HEK293 (cell line): ENCODE results near the gene ITPR2.

ENCODE experiments used
- CTCF ChIA-PET: fragments of 350-600 bp; formaldehyde crosslinking; extraction: SDS; loops from one replicate; lab custom pipeline; 2021; ENCODE audit warnings: antibody characterized with exemption; lab: Yijun Ruan, JAX
- POLR2A ChIA-PET: fragments of 300-600 bp; formaldehyde crosslinking; extraction: SDS; loops from one replicate; lab custom pipeline; 2020; ENCODE audit warnings: antibody characterized with exemption, inconsistent platforms; lab: Yijun Ruan, JAX
- H3K27ac ChIP-seq: fragments of 200-500 bp; sonication (Bioruptor generic); 2 replicates; pipeline ENCODE4 v1.5.1; 2014; ENCODE audit warnings: low read depth, low read length, control low read depth, inconsistent platforms; ENCODE audit errors: extremely low read depth
- H3K36me3 ChIP-seq, 2 experiments: fragments of 200-500 bp in 1 of 2; sonication (Bioruptor generic) in 1 of 2; 1 replicate in 1 of 2; 2 replicates in 1 of 2; pipeline ENCODE4 v1.5.1; 2014 to 2017; ENCODE audit warnings: inconsistent platforms in 2 of 2, low read length in 2 of 2; ENCODE audit not compliant: control insufficient read depth in 2 of 2, insufficient read depth in 1 of 2
- H3K4me1 ChIP-seq: fragments of 200-500 bp; sonication (Bioruptor generic); 2 replicates; pipeline ENCODE4 v1.5.1; 2014; ENCODE audit warnings: mild to moderate bottlenecking, low read length, inconsistent platforms; ENCODE audit not compliant: control insufficient read depth, insufficient read depth
- H3K4me3 ChIP-seq: 2 replicates; pipeline ENCODE4 v1.5.1; 2011; ENCODE audit warnings: low read depth, mild to moderate bottlenecking, control low read depth, low read length, moderate library complexity
- H3K9me3 ChIP-seq: fragments of 200-500 bp; sonication (Bioruptor generic); 2 replicates; pipeline ENCODE4 v1.5.1; 2014; ENCODE audit warnings: low read depth, low read length, inconsistent platforms; ENCODE audit not compliant: control insufficient read depth, insufficient read depth
- FEZF1 ChIP-seq: fragments of 450-650 bp; formaldehyde crosslinking; IDR thresholded peaks from 2 replicates; pipeline ENCODE4 v1.5.1; 2016; ENCODE audit warnings: missing biosample characterization, missing genetic modification characterization
- KLF10 ChIP-seq: fragments of 450-650 bp; IDR thresholded peaks from 2 replicates; pipeline ENCODE4 v1.5.1; 2018; ENCODE audit warnings: missing biosample characterization, mild to moderate bottlenecking, missing genetic modification characterization
- KLF16 ChIP-seq: fragments of 450-650 bp; formaldehyde crosslinking; IDR thresholded peaks from 2 replicates; pipeline ENCODE4 v1.5.1; 2017; ENCODE audit warnings: missing biosample characterization, missing genetic modification characterization
- TSHZ1 ChIP-seq: fragments of 450-650 bp; formaldehyde crosslinking; IDR thresholded peaks from 2 replicates; pipeline ENCODE4 v1.5.1; 2016; ENCODE audit warnings: missing biosample characterization, missing genetic modification characterization, borderline replicate concordance
- WT1 ChIP-seq: fragments of 450-650 bp; formaldehyde crosslinking; IDR thresholded peaks from 2 replicates; pipeline ENCODE4 v1.5.1; 2016; ENCODE audit warnings: missing biosample characterization, missing genetic modification characterization
- ZNF121 ChIP-seq: fragments of 450-650 bp; formaldehyde crosslinking; IDR thresholded peaks from 2 replicates; pipeline ENCODE4 v1.5.1; 2016; ENCODE audit warnings: missing biosample characterization, missing genetic modification characterization
- ZNF16 ChIP-seq: fragments of 450-650 bp; formaldehyde crosslinking; IDR thresholded peaks from 2 replicates; pipeline ENCODE4 v1.5.1; 2016; ENCODE audit warnings: low read depth, missing biosample characterization, missing genetic modification characterization
- ZNF266 ChIP-seq: fragments of 450-650 bp; formaldehyde crosslinking; IDR thresholded peaks from 2 replicates; pipeline ENCODE4 v1.5.1; 2016; ENCODE audit warnings: missing biosample characterization, missing genetic modification characterization, low read depth
- ZNF302 ChIP-seq: fragments of 450-650 bp; formaldehyde crosslinking; IDR thresholded peaks from 2 replicates; pipeline ENCODE4 v1.5.1; 2016; ENCODE audit warnings: missing biosample characterization, missing genetic modification characterization, low read depth
- ZNF324 ChIP-seq: fragments of 450-650 bp; formaldehyde crosslinking; IDR thresholded peaks from 2 replicates; pipeline ENCODE4 v1.5.1; 2016; ENCODE audit warnings: missing biosample characterization, missing genetic modification characterization
- ZNF394 ChIP-seq: fragments of 450-650 bp; formaldehyde crosslinking; IDR thresholded peaks from 2 replicates; pipeline ENCODE4 v1.5.1; 2016; ENCODE audit warnings: missing biosample characterization, missing genetic modification characterization, mild to moderate bottlenecking, moderate library complexity, borderline replicate concordance
- ZNF423 ChIP-seq: fragments of 450-650 bp; formaldehyde crosslinking; IDR thresholded peaks from 2 replicates; pipeline ENCODE4 v1.5.1; 2016; ENCODE audit warnings: missing biosample characterization, missing genetic modification characterization
- ZNF510 ChIP-seq: fragments of 450-650 bp; formaldehyde crosslinking; IDR thresholded peaks from 2 replicates; pipeline ENCODE4 v1.5.1; 2018; ENCODE audit warnings: mild to moderate bottlenecking, missing genetic modification characterization, missing biosample characterization; ENCODE audit not compliant: insufficient replicate concordance
- ZNF555 ChIP-seq: fragments of 450-650 bp; formaldehyde crosslinking; conservative IDR thresholded peaks from 2 replicates; pipeline ENCODE4 v1.5.1; 2017; ENCODE audit warnings: missing biosample characterization, mild to moderate bottlenecking, missing genetic modification characterization, inconsistent platforms
- ZNF600 ChIP-seq: fragments of 450-650 bp; formaldehyde crosslinking; IDR thresholded peaks from 2 replicates; pipeline ENCODE4 v1.5.1; 2016; ENCODE audit warnings: missing biosample characterization, missing genetic modification characterization
- ZNF658 ChIP-seq: fragments of 450-650 bp; formaldehyde crosslinking; IDR thresholded peaks from 2 replicates; pipeline ENCODE4; 2016; ENCODE audit warnings: missing biosample characterization, missing genetic modification characterization
- TF ChIP-seq, protein P1 (sequence below): fragments of 450-650 bp; formaldehyde crosslinking; IDR thresholded peaks from 2 replicates; pipeline ENCODE4 v1.5.1; 2016; ENCODE audit warnings: missing biosample characterization, missing genetic modification characterization
- TF ChIP-seq, protein P2 (sequence below): fragments of 450-650 bp; formaldehyde crosslinking; IDR thresholded peaks from 2 replicates; pipeline ENCODE4 v1.5.1; 2016; ENCODE audit warnings: missing biosample characterization, missing genetic modification characterization
- TF ChIP-seq, protein P3 (sequence below): fragments of 450-650 bp; formaldehyde crosslinking; IDR thresholded peaks from 2 replicates; pipeline ENCODE4 v1.5.1; 2016; ENCODE audit warnings: missing biosample characterization, missing genetic modification characterization
- TF ChIP-seq, protein P4 (sequence below): fragments of 450-650 bp; formaldehyde crosslinking; IDR thresholded peaks from 2 replicates; pipeline ENCODE4 v1.5.1; 2017; ENCODE audit warnings: missing biosample characterization, missing genetic modification characterization
- TF ChIP-seq, protein P5 (sequence below): fragments of 450-650 bp; formaldehyde crosslinking; IDR thresholded peaks from 2 replicates; pipeline ENCODE4 v1.5.1; 2016; ENCODE audit warnings: missing biosample characterization, missing genetic modification characterization

ITPR2 gene

GRCh38 chr12:26767865-26768264, 65.1 kb downstream of the ITPR2 start:
- no peak overlapping the region for H3K4me3 ChIP-seq
- H3K4me1 ChIP-seq: peaks cover 4% of the 10 kb centered on the region
- H3K27ac ChIP-seq: no peak overlapping the region
- TF ChIP-seq WT1 (tag by site-specific recombination) (no peak), ZNF423 (tag by site-specific recombination) (no peak), TSHZ1 (tag by site-specific recombination) (no peak), KLF16 (tag by site-specific recombination) (no peak), ZNF658 (tag by site-specific recombination) (no peak)
- TF ChIP-seq, protein P1, sequence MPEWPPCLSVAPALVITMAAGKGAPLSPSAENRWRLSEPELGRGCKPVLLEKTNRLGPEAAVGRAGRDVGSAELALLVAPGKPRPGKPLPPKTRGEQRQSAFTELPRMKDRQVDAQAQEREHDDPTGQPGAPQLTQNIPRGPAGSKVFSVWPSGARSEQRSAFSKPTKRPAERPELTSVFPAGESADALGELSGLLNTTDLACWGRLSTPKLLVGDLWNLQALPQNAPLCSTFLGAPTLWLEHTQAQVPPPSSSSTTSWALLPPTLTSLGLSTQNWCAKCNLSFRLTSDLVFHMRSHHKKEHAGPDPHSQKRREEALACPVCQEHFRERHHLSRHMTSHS: no peak
- TF ChIP-seq, protein P2, sequence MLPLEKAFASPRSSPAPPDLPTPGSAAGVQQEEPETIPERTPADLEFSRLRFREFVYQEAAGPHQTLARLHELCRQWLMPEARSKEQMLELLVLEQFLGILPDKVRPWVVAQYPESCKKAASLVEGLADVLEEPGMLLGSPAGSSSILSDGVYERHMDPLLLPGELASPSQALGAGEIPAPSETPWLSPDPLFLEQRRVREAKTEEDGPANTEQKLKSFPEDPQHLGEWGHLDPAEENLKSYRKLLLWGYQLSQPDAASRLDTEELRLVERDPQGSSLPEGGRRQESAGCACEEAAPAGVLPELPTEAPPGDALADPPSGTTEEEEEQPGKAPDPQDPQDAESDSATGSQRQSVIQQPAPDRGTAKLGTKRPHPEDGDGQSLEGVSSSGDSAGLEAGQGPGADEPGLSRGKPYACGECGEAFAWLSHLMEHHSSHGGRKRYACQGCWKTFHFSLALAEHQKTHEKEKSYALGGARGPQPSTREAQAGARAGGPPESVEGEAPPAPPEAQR (tag by site-specific recombination): no peak
- TF ChIP-seq, all 188 proteins: peak for 0
- POLR2A ChIA-PET: no interaction called here
- Histone ChIP-seq H3K36me3 (no peaks in the 10 kb centered on the region), H3K9me3 (no peaks in the 10 kb centered on the region)
- CTCF ChIA-PET: interaction anchor here (0.6 kb wide), 1 partner anchor 211 kb away, joined by 3 read pairs; no protein-coding TSS in a partner anchor

GRCh38 chr12:26767116-26767515, 65.9 kb downstream of the ITPR2 start:
- Histone ChIP-seq H3K4me1 (peaks cover 4% of the 10 kb centered on the region), H3K36me3 (no peaks in the 10 kb centered on the region), H3K4me3 (no peak overlapping the region), H3K9me3 (no peaks in the 10 kb centered on the region), H3K27ac (no peak overlapping the region)
- CTCF ChIA-PET: interaction anchor here (0.5 to 0.7 kb wide), 2 partner anchors 76 to 256 kb away, joined by 3 read pairs; no protein-coding TSS in a partner anchor
- POLR2A ChIA-PET: no interaction called here
- TF ChIP-seq ZNF121 (tag by site-specific recombination): no peak
- TF ChIP-seq, protein P3, sequence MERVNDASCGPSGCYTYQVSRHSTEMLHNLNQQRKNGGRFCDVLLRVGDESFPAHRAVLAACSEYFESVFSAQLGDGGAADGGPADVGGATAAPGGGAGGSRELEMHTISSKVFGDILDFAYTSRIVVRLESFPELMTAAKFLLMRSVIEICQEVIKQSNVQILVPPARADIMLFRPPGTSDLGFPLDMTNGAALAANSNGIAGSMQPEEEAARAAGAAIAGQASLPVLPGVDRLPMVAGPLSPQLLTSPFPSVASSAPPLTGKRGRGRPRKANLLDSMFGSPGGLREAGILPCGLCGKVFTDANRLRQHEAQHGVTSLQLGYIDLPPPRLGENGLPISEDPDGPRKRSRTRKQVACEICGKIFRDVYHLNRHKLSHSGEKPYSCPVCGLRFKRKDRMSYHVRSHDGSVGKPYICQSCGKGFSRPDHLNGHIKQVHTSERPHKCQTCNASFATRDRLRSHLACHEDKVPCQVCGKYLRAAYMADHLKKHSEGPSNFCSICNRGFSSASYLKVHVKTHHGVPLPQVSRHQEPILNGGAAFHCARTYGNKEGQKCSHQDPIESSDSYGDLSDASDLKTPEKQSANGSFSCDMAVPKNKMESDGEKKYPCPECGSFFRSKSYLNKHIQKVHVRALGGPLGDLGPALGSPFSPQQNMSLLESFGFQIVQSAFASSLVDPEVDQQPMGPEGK: no peak
- no peak for TF ChIP-seq ZNF324 (tag by site-specific recombination)
- TF ChIP-seq ZNF394 (tag by site-specific recombination): no peak
- TF ChIP-seq ZNF16 (tag by site-specific recombination): no peak
- no peak for TF ChIP-seq ZNF510 (tag by site-specific recombination)
- TF ChIP-seq ZNF266 (tag by site-specific recombination): no peak
- no peak for TF ChIP-seq ZNF302 (tag by site-specific recombination)
- no peak for TF ChIP-seq KLF10 (tag by site-specific recombination)
- TF ChIP-seq, protein P4, sequence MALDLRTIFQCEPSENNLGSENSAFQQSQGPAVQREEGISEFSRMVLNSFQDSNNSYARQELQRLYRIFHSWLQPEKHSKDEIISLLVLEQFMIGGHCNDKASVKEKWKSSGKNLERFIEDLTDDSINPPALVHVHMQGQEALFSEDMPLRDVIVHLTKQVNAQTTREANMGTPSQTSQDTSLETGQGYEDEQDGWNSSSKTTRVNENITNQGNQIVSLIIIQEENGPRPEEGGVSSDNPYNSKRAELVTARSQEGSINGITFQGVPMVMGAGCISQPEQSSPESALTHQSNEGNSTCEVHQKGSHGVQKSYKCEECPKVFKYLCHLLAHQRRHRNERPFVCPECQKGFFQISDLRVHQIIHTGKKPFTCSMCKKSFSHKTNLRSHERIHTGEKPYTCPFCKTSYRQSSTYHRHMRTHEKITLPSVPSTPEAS (tag by site-specific recombination): no peak
- TF ChIP-seq ZNF555: no peak
- no peak for TF ChIP-seq FEZF1 (tag by site-specific recombination)
- TF ChIP-seq, protein P5, sequence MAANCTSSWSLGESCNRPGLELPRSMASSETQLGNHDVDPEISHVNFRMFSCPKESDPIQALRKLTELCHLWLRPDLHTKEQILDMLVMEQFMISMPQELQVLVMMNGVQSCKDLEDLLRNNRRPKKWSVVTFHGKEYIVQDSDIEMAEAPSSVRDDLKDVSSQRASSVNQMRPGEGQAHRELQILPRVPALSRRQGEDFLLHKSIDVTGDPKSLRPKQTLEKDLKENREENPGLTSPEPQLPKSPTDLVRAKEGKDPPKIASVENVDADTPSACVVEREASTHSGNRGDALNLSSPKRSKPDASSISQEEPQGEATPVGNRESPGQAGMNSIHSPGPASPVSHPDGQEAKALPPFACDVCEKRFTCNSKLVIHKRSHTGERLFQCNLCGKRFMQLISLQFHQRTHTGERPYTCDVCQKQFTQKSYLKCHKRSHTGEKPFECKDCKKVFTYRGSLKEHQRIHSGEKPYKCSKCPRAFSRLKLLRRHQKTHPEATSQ (tag by site-specific recombination): no peak
- no peak for TF ChIP-seq ZNF600 (tag by site-specific recombination)
- TF ChIP-seq, all 188 proteins: peak for 0
